HEK293 (cell line): ENCODE measurements around the gene HMCN2.

Experiments
- CTCF ChIA-PET: fragments of 350-600 bp; formaldehyde crosslinking; extraction: SDS; loops from one replicate; lab custom pipeline; 2021; ENCODE audit warnings: antibody characterized with exemption; lab: Yijun Ruan, JAX
- POLR2A ChIA-PET: fragments of 300-600 bp; formaldehyde crosslinking; extraction: SDS; loops from one replicate; lab custom pipeline; 2020; ENCODE audit warnings: antibody characterized with exemption, inconsistent platforms; lab: Yijun Ruan, JAX
- H3K27ac ChIP-seq: fragments of 200-500 bp; sonication (Bioruptor generic); 2 replicates; pipeline ENCODE4 v1.5.1; 2014; ENCODE audit warnings: low read depth, low read length, control low read depth, inconsistent platforms; ENCODE audit errors: extremely low read depth
- H3K36me3 ChIP-seq, 2 experiments: fragments of 200-500 bp in 1 of 2; sonication (Bioruptor generic) in 1 of 2; 1 replicate in 1 of 2; 2 replicates in 1 of 2; pipeline ENCODE4 v1.5.1; 2014 to 2017; ENCODE audit warnings: inconsistent platforms in 2 of 2, low read length in 2 of 2; ENCODE audit not compliant: control insufficient read depth in 2 of 2, insufficient read depth in 1 of 2
- H3K4me1 ChIP-seq: fragments of 200-500 bp; sonication (Bioruptor generic); 2 replicates; pipeline ENCODE4 v1.5.1; 2014; ENCODE audit warnings: mild to moderate bottlenecking, low read length, inconsistent platforms; ENCODE audit not compliant: control insufficient read depth, insufficient read depth
- H3K4me3 ChIP-seq: 2 replicates; pipeline ENCODE4 v1.5.1; 2011; ENCODE audit warnings: low read depth, mild to moderate bottlenecking, control low read depth, low read length, moderate library complexity
- H3K9me3 ChIP-seq: fragments of 200-500 bp; sonication (Bioruptor generic); 2 replicates; pipeline ENCODE4 v1.5.1; 2014; ENCODE audit warnings: low read depth, low read length, inconsistent platforms; ENCODE audit not compliant: control insufficient read depth, insufficient read depth
- BCL11A ChIP-seq: fragments of 450-650 bp; formaldehyde crosslinking; IDR thresholded peaks from 2 replicates; pipeline ENCODE4 v1.5.1; 2016; ENCODE audit warnings: low read depth, missing biosample characterization, missing genetic modification characterization
- BCL11B ChIP-seq: fragments of 450-650 bp; formaldehyde crosslinking; IDR thresholded peaks from 2 replicates; pipeline ENCODE4 v1.5.1; 2016; ENCODE audit warnings: low read depth, missing biosample characterization, missing genetic modification characterization
- SALL2 ChIP-seq: fragments of 450-650 bp; formaldehyde crosslinking; IDR thresholded peaks from 2 replicates; pipeline ENCODE4 v1.5.0; 2017; ENCODE audit warnings: missing biosample characterization, mild to moderate bottlenecking, missing genetic modification characterization, borderline replicate concordance
- ZBTB11 ChIP-seq: fragments of 450-650 bp; formaldehyde crosslinking; conservative IDR thresholded peaks from 2 replicates; pipeline ENCODE4 v1.5.1; 2016; ENCODE audit warnings: low read depth, missing biosample characterization, missing genetic modification characterization
- ZBTB17 ChIP-seq: fragments of 450-650 bp; formaldehyde crosslinking; IDR thresholded peaks from 2 replicates; pipeline ENCODE4 v1.5.1; 2016; ENCODE audit warnings: missing biosample characterization, missing genetic modification characterization
- ZBTB44 ChIP-seq: fragments of 450-650 bp; IDR thresholded peaks from 2 replicates; pipeline ENCODE4 v1.5.1; 2018; ENCODE audit warnings: missing biosample characterization, mild to moderate bottlenecking, missing genetic modification characterization
- ZBTB49 ChIP-seq: fragments of 450-650 bp; formaldehyde crosslinking; IDR thresholded peaks from 2 replicates; pipeline ENCODE4 v1.5.1; 2016; ENCODE audit warnings: missing biosample characterization, missing genetic modification characterization, low read depth
- ZNF184 ChIP-seq: fragments of 450-650 bp; IDR thresholded peaks from 2 replicates; pipeline ENCODE4 v1.5.1; 2018; ENCODE audit warnings: missing biosample characterization, mild to moderate bottlenecking, missing genetic modification characterization
- ZNF26 ChIP-seq: fragments of 450-650 bp; formaldehyde crosslinking; IDR thresholded peaks from 2 replicates; pipeline ENCODE4 v1.5.1; 2016; ENCODE audit warnings: missing biosample characterization, missing genetic modification characterization
- ZNF311 ChIP-seq: fragments of 450-650 bp; formaldehyde crosslinking; IDR thresholded peaks from 2 replicates; pipeline ENCODE4 v1.5.1; 2017; ENCODE audit warnings: missing biosample characterization, missing genetic modification characterization, borderline replicate concordance
- ZNF473 ChIP-seq: fragments of 450-650 bp; formaldehyde crosslinking; IDR thresholded peaks from 2 replicates; pipeline ENCODE4 v1.5.1; 2017; ENCODE audit warnings: missing biosample characterization, missing genetic modification characterization
- ZNF488 ChIP-seq: fragments of 450-650 bp; formaldehyde crosslinking; IDR thresholded peaks from 2 replicates; pipeline ENCODE4 v1.5.1; 2016; ENCODE audit warnings: missing biosample characterization, missing genetic modification characterization
- ZNF639 ChIP-seq: fragments of 450-650 bp; formaldehyde crosslinking; IDR thresholded peaks from 2 replicates; pipeline ENCODE4 v1.5.1; 2016; ENCODE audit warnings: missing biosample characterization, missing genetic modification characterization
- ZNF654 ChIP-seq: fragments of 450-650 bp; formaldehyde crosslinking; IDR thresholded peaks from 2 replicates; pipeline ENCODE4 v1.5.1; 2016; ENCODE audit warnings: low read depth, missing biosample characterization, missing genetic modification characterization
- ZNF791 ChIP-seq: fragments of 450-650 bp; formaldehyde crosslinking; IDR thresholded peaks from 2 replicates; pipeline ENCODE4 v1.5.1; 2016; ENCODE audit warnings: missing biosample characterization, missing genetic modification characterization

Gene HMCN2

GRCh38 chr9:130395810-130396435, 130.4 kb downstream of the HMCN2 start:
- TF ChIP-seq ZBTB17 (tag by site-specific recombination) (no peak), ZBTB49 (tag by site-specific recombination) (no peak), ZNF639 (tag by site-specific recombination) (no peak), ZNF311 (no peak), ZNF184 (tag by site-specific recombination) (no peak), BCL11A (no peak), SALL2 (tag by site-specific recombination) (no peak), ZNF26 (tag by site-specific recombination) (no peak), ZNF473 (tag by site-specific recombination) (no peak), ZBTB44 (tag by site-specific recombination) (no peak), ZNF654 (tag by site-specific recombination) (no peak), ZNF488 (tag by site-specific recombination) (no peak), ZNF791 (tag by site-specific recombination) (no peak), ZBTB11 (tag by site-specific recombination) (no peak), BCL11B (tag by site-specific recombination) (no peak)
- Histone ChIP-seq H3K4me1 (no peaks in the 10 kb centered on the region), H3K36me3 (no peaks in the 10 kb centered on the region), H3K9me3 (no peaks in the 10 kb centered on the region), H3K27ac (no peak overlapping the region), H3K4me3 (no peak overlapping the region)
- CTCF ChIA-PET, result no interaction called here
- POLR2A ChIA-PET, result no interaction called here
